ENCODE results near the gene SYTL1.

The SYTL1 gene

DNA sequence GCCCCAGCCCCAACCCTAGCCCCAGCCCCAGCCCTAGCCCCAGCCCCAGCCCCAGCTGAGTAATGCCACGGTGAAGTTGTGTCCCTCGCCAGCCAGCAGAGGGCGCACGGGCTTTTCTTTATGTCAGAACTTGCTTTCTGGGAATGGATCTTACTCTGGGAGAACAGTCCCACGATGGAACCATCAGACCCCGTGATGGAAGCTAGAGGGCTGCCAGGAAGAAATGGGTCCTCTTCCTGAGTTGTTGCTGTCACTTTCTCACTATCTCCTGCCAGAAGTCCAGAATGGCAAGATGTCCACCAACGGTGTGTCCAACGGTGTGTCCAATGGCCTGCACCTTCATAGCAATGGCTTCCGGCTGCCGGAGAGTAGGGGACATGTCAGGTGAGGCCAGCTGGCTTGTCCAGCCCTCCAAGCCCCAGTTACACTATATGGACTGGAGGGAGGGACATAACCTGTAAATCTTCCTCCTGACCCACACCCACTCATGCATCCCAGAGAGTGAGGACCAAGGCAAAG is 45.0 kb upstream of the SYTL1 start:
- Histone ChIP-seq H3K27me3 (ENCODE audit: insufficient read depth, poor library complexity, severe bottlenecking) (no peaks in the 10 kb centered on the region), H3K27ac (replicated peaks) (no peak overlapping the region), H3K4me3 (replicated peaks; ENCODE audit: insufficient read depth, low read length) (no peak overlapping the region)
- DNase-seq (ENCODE audit: low read depth in 1 of 2, low spot score in 1 of 2) = peak; percentile 12 to 48
- TF ChIP-seq REST (IDR thresholded peaks at IDR 0.05; ENCODE audit: insufficient replicate concordance, low read depth) (no peak), POLR2AphosphoS5 (IDR thresholded peaks at IDR 0.05; ENCODE audit: low read depth) (no peak)
- TF ChIP-seq, protein P1, sequence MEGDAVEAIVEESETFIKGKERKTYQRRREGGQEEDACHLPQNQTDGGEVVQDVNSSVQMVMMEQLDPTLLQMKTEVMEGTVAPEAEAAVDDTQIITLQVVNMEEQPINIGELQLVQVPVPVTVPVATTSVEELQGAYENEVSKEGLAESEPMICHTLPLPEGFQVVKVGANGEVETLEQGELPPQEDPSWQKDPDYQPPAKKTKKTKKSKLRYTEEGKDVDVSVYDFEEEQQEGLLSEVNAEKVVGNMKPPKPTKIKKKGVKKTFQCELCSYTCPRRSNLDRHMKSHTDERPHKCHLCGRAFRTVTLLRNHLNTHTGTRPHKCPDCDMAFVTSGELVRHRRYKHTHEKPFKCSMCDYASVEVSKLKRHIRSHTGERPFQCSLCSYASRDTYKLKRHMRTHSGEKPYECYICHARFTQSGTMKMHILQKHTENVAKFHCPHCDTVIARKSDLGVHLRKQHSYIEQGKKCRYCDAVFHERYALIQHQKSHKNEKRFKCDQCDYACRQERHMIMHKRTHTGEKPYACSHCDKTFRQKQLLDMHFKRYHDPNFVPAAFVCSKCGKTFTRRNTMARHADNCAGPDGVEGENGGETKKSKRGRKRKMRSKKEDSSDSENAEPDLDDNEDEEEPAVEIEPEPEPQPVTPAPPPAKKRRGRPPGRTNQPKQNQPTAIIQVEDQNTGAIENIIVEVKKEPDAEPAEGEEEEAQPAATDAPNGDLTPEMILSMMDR (IDR thresholded peaks at IDR 0.05; ENCODE audit: insufficient read depth, low read length) = peak; percentile 71

- TF ChIP-seq POLR2AphosphoS5 (IDR thresholded peaks at IDR 0.05; ENCODE audit: low read depth) = no peak
- TF ChIP-seq, protein P1 (IDR thresholded peaks at IDR 0.05; ENCODE audit: insufficient read depth, low read length) = no peak
- TF ChIP-seq REST (IDR thresholded peaks at IDR 0.05; ENCODE audit: insufficient replicate concordance, low read depth) = no peak
- no peak for TF ChIP-seq GABPA (IDR thresholded peaks at IDR 0.05; ENCODE audit: low read depth)
- no peak for TF ChIP-seq SPI1 (IDR thresholded peaks at IDR 0.05; ENCODE audit: borderline replicate concordance, low read depth)
- no peak for DNase-seq (ENCODE audit: low read depth in 1 of 2, low spot score in 1 of 2)
- Histone ChIP-seq H3K27ac (replicated peaks) (no peak overlapping the region), H3K4me3 (replicated peaks; ENCODE audit: insufficient read depth, low read length) (no peak overlapping the region), H3K27me3 (ENCODE audit: insufficient read depth, poor library complexity, severe bottlenecking) (no peaks in the 10 kb centered on the region)
Measured at GRCh38 chr1:27297903-27298302, 43.9 kb upstream of the SYTL1 start.

DNA sequence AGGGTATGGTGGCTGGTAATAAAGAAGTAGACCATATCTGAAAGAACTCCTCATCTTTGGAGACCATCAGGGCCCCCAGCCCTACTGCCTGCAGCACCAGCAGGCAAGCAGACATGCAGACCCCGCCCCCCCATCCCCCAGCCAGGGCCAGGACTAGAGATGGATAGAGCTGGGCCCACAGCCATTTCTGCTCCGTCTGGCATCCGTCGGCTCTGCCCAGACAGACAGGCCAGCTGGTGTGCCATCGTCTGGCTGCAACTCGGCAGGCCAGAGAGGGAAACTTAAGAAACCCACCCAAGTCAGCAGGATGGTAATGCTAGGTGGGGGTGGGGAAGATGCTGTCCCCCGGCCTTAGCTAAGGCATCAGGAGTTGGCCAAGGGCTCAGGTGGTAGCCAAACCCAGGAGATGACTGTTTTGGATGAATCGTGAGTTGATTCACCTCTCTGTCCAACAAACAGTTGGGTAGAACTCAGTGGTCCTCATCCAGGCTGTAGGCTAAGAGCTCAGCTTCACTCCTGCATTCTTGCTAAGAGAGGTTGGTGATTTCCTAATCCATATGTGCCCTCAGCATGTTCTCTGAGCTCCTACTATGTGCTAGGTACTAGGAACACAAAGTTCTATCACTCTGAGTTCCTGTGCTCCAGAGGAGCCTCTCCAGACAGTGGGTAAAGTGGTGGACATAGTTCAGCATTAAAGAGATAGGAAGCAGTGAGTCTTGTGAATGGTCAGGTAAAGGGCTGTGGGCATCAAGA is 43.0 kb upstream of the SYTL1 start:
- TF ChIP-seq, protein P1 (IDR thresholded peaks at IDR 0.05; ENCODE audit: insufficient read depth, low read length) = no peak
- TF ChIP-seq POLR2AphosphoS5 (IDR thresholded peaks at IDR 0.05; ENCODE audit: low read depth) = no peak
- no peaks in the 10 kb centered on the region for H3K27me3 ChIP-seq (ENCODE audit: insufficient read depth, poor library complexity, severe bottlenecking)
- H3K27ac ChIP-seq (replicated peaks) = no peak overlapping the region
- no peak overlapping the region for H3K4me3 ChIP-seq (replicated peaks; ENCODE audit: insufficient read depth, low read length)
- no peak for DNase-seq (ENCODE audit: low read depth in 1 of 2, low spot score in 1 of 2)

Measured in HL-60 (cell line).